Cerebellar cortex (tissue), 1 donor: Measurements from ENCODE around the gene STK40.

Experiments
- DNase-seq: peaks from one replicate; pipeline ENCODE4 v3.0.0-alpha.2; 2015; ENCODE audit warnings: low spot score

STK40 gene

GRCh38 chr1:36398370-36398977 is 12.8 kb upstream of the STK40 start:
- DNase-seq, result no peak

GRCh38 chr1:36397378-36398230 is 11.9 kb upstream of the STK40 start, which contains the start of gene LSM10:
Gene LSM10 (minus strand): TSS chr1:36397908. CDS start chr1:36394129, 3,779 bp downstream.
- DNase-seq, result peak; percentile 97

GRCh38 chr1:36397083-36397377 is 11.3 kb upstream of the STK40 start:
- DNase-seq, result no peak

GRCh38 chr1:36396359-36396758 is 10.6 kb upstream of the STK40 start:
- no peak for DNase-seq

GRCh38 chr1:36393686-36394085 is 8.0 kb upstream of the STK40 start:
- no peak for DNase-seq

- DNase-seq, result no peak
Measured at GRCh38 chr1:36392836-36393235, 7.1 kb upstream of the STK40 start.

GRCh38 chr1:36391271-36391670 is 5.5 kb upstream of the STK40 start:
- DNase-seq, result no peak

- no peak for DNase-seq
Measured at GRCh38 chr1:36390411-36390810, 4.7 kb upstream of the STK40 start.

- no peak for DNase-seq
Measured at GRCh38 chr1:36389999-36390398, 4.3 kb upstream of the STK40 start.

GRCh38 chr1:36389261-36389660 is 3.5 kb upstream of the STK40 start:
- no peak for DNase-seq

GRCh38 chr1:36387141-36387949 is 1.6 kb upstream of the STK40 start:
- DNase-seq, result no peak

GRCh38 chr1:36386265-36387140 is 779 bp upstream of the STK40 start:
- peak; percentile 84 for DNase-seq

GRCh38 chr1:36384542-36385409 is 948 bp downstream of the STK40 start:
- peak; percentile 78 for DNase-seq

GRCh38 chr1:36383240-36383639 is 2.5 kb downstream of the STK40 start:
- DNase-seq, result peak; percentile 45

GRCh38 chr1:36382669-36383068 is 3.1 kb downstream of the STK40 start:
- no peak for DNase-seq

GRCh38 chr1:36382231-36382630 is 3.5 kb downstream of the STK40 start:
- no peak for DNase-seq

- no peak for DNase-seq
Measured at GRCh38 chr1:36381405-36381804, 4.3 kb downstream of the STK40 start.

- DNase-seq, result no peak
Measured at GRCh38 chr1:36380782-36381181, 4.9 kb downstream of the STK40 start.

- DNase-seq, result no peak
Measured at GRCh38 chr1:36380143-36380619, 5.5 kb downstream of the STK40 start.

- no peak for DNase-seq
Measured at GRCh38 chr1:36377791-36378492, 7.8 kb downstream of the STK40 start.
